ENCODE data around the gene IL13RA1.
"Not testable (repeated sequence)": the region's sequence is repeated elsewhere in the genome, so short reads cannot be mapped to it uniquely, and the experiment has no call there.

IL13RA1 gene

DNA sequence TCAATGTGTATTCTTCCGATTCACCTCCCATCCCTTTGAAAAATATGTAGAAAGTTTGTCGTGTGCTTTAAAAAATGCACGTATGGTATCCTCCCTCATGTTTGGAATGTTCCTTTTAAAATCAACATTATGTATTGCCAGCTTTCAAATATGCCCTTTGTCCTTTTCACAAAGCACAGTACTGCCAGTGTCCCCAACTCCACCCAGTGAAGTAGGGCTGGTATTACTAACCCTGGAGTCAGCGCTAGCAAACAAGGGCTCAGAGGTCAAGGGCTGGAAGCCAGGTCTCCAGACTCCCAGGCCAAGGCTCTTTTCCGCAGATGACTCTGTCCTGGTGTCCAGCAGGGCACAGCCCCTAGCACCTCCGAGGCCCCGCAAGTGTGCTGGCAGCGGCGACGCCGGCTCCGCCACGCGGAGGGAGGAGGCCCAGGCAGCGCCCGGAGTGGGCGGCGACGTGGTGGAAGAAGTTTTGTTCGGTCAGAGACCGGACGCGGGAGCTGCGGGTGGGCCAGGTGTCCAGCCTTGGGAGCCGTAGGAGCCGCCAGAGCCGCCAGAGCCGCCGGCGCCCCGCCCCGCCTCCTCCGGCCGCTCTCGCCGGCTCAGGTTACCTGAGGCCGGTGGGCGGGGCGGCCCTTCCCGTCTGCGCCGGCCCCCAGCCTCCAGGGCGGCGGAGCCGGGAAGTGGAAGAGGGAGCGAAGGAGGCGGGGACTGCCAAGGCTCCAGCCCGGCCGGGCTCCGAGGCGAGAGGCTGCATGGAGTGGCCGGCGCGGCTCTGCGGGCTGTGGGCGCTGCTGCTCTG is at the start of gene IL13RA1:
Gene IL13RA1, plus strand, starts transcription at position 720 of the 799 bp plus-strand sequence. Its CDS starts 33 bp downstream, at position 753.
- peak; percentile 3 to 23 for DNase-seq (ENCODE audit: low read depth in 2 of 2)

DNA sequence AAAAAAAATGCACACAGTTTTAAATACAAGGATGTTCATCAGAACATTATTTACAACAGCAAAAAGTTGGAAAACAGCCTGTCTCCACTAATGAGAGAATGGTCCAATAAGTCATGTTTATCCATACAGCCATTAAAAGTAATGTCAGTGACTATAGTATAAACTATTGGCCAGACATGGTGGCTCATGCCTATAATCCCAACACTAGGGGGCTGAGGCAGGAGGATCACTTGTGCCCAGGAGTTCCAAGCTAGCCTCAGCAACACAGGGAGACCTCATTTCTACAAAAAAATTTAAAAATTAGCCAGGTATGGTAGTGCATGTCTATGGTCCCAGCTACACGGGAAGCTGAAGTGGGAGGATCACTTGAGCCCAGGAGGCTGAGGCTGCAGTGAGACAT is 48.1 kb upstream of the IL13RA1 start:
- no peak for DNase-seq (ENCODE audit: low read depth in 2 of 2)

DNA sequence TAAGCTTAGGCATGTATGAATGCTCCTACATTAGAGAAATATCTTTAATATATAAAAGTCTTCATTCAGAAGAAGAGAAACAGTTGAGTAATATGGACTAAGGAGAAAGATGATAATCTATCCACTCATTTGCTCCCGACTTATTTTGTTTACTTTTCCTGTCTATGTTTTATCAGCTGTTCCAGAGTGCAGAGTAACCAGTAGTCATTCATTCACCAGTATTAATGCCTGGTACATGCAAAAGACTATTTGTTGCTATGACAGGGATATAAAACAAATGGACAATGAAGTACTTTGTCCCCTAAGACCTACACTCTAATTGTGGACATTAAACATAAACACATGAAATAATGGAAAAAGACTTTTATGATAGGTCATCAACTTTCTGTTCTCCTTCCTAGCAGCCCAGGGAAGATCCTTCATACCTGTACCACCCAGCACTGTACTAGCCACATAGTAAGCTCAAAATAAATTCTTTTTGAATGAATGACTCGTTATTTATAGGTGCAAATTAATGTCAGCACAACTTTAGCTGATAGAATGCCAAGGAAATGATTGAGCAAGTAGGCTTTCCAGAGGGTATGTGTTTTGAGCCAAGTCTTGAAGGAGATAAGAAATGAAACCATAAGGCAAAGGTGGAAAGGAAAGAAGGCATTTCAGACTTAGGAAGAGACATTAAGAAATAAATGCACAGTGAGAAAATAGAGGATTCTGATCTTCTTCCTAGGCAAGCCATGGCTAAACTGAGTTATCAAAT is 45.0 kb upstream of the IL13RA1 start:
- no peak for DNase-seq (ENCODE audit: low read depth in 2 of 2)

DNA sequence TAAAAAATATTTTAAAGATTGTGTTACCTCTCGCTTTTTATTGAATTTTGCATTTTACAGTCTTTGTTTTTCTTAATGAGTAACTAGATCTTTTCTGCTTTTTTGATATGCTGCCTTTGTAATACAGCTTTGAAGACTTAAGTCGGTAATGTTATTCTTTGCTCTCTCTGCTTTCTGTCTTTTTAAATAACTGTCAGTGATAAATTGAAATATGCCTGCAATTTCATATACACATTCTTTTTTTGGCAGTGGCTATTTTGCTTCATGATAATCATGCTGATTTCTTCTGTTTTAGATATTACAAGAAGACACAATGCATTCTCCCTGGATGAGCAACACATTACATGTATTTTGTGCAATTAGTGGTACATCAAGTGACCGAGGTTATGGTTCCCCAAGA is 42.0 kb upstream of the IL13RA1 start:
- no peak for DNase-seq (ENCODE audit: low read depth in 2 of 2)

DNA sequence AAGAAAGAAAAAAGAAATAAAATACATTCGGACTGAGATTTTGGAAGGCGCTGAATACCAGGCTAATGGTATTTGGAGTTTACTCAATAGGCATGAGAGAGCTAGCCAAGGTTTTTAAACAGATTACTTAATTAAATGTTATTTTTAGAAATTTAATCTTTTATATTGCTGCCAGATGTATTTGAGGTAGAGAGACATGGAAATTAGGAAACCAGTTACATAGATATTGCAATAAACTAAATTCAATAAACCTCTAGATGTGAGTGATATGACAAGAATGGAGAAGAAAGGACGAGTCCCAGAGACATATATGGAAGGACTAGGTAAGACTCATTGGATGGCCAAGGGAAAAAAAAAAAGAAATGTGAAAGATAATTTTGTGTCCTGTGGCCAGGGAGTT is 38.5 kb upstream of the IL13RA1 start:
- DNase-seq (ENCODE audit: low read depth in 2 of 2), result no peak

DNA sequence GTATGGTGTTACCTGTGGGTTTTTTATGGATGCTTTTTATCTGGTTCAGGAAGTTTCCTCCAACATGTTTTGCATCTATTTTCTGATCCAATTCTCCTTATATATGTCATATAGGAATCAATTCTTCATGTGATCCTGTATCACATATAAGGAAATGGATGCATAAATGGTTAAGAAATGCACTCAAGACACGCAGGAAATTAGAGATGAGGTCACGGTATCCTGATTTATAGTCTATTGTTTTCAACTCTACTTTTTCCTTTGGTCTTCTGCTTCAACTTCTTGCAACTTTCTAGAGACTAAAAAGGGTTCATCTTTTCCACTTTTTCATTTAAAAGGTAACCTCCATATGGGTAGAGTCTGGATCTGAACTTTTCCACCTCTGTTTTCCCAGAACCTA is 33.6 kb upstream of the IL13RA1 start:
- no peak for DNase-seq (ENCODE audit: low read depth in 2 of 2)

DNA sequence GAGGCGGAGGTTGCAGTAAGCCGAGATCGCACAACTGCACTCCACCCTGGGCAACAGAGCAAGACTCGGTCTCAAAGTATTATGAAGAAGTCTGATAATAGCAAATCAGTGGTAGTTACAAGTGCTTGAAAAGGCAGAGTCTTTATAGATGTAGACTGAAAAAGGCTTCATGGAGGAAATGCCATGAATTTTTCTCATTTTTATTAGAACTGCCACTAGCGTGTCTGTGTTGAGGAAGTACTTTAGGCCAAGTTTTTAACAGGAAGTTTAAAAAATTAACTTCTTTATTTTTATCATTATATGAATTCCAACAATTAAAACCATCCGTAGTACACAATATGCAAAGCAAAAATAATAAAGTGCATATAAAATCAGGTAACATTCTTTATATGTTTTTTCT is 32.8 kb upstream of the IL13RA1 start:
- no peak for DNase-seq (ENCODE audit: low read depth in 2 of 2)

DNA sequence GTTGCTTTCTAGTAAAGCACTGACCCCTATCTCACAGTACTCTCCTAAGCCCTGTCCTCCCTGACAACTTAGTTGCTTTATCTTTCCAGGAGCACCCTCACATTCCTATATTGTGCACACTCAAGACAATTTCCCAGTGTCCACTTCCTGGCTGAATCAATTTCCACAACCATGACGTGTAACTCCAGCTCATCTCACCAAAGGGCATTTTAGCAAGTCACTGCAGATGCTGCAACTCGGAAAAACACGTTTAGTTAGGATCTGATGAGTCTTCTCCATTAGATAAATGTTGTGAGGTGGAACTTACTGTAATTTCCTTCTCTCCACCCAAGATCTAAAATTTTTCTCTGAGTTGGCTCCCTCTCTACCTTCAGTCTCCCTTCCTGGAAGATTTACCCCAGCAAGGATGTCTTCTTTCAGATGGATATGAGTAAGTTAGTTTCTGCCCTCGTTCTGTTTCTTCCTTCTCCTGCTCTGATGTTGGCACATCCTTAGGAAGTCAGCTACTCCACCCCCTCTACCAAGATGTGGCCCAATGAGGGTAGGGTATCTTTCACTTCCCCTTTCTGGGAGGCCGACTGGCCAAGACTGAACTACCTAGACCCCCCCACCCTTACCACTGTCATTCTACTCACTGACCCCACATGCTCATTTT is 28.8 kb upstream of the IL13RA1 start:
- DNase-seq (ENCODE audit: low read depth in 2 of 2), result no peak

DNA sequence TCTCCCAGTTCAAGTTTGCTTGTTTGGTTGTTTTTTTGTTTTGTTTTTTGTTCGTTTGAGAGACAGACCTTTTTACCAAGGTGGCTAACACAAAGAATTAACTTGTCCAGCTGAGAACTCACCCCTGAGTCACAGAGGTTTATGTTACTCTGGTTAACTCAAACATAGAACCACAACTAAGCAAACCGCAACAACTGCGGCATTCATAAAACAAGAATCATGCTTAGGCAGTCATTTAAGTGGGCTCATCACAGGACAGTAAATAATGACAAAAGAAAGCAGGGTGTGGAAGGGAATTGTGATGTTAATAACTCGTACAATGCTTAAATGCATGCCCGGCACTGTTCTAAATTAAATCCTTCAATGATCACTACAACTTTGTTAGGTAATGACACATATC is 24.7 kb upstream of the IL13RA1 start:
- no peak for DNase-seq (ENCODE audit: low read depth in 2 of 2)

DNA sequence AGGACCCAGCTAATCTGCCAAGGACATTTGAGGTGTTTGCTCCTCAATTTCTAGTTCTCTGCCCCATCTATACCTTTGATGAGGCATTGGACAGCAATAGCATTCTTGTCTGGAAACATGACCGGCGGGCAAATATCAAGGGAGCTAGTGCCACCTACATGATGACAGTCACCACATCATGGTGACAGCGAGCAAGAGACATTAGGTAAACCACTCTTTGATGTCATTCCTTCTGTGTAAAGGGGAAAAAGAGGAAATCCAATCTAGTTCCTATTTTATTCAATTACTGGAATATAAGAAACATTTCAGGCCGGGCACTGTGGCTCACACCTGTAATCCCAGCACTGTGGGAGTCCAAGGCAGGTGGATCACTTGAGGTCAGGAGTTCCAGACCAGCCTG is 20.7 kb upstream of the IL13RA1 start:
- no peak for DNase-seq (ENCODE audit: low read depth in 2 of 2)

DNA sequence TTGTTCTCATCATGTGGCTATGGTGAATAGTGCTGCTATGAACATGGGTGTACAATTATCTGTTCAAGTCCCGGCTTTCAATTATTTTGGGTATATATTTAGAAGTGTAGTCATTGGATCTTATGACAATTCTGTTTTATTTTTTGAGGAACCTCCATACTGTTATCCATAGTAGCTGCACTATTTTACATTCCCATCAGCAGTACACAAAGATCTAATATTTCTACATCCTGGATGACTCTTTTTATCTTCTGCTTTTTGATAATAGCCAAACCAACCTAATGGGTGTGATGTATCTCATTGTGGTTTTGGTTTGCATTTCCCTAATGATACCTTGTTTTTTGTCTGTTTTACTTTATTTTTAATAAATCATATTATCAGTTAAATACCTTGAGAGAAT is 12.9 kb upstream of the IL13RA1 start:
- DNase-seq (ENCODE audit: low read depth in 2 of 2), result no peak

DNA sequence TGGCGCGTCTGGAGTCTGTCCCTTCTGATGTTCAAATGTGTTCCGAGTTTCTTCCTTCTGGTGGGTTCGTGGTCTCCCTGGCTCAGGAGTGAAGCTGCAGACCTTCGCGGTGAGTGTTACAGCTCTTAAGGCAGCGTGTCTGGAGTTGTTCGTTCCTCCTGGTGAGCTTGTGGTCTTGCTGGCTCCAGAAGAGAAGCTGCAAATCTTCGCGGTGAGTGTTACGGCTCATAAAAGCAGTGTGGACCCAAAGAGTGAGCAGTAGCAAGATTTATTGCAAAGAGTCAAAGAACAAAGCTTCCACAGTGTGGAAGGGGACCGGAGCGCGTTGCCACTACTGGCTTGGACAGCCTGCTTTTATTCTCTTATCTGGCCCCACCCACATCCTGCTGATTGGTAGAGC is 11.5 kb upstream of the IL13RA1 start:
- not testable (repeated sequence) for DNase-seq (ENCODE audit: low read depth in 2 of 2)

DNA sequence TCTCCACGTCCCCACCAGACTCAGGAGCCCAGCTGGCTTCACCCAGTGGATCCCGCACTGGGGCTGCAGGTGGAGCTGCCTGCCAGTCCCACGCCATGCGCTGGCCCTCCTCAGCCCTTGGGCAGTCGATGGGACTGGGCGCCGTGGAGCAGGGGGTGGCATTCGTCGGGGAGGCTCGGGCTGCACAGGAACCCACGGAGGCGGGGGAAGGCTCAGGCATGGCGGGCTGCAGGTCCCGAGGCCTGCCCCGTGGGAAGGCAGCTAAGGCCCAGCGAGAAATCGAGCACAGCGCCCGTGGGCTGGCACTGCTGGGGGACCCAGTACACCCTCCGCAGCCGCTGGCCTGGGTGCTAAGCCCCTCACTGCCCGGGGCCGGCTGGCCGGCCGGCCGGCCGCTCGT is 10.6 kb upstream of the IL13RA1 start:
- not testable (repeated sequence) for DNase-seq (ENCODE audit: low read depth in 2 of 2)

DNA sequence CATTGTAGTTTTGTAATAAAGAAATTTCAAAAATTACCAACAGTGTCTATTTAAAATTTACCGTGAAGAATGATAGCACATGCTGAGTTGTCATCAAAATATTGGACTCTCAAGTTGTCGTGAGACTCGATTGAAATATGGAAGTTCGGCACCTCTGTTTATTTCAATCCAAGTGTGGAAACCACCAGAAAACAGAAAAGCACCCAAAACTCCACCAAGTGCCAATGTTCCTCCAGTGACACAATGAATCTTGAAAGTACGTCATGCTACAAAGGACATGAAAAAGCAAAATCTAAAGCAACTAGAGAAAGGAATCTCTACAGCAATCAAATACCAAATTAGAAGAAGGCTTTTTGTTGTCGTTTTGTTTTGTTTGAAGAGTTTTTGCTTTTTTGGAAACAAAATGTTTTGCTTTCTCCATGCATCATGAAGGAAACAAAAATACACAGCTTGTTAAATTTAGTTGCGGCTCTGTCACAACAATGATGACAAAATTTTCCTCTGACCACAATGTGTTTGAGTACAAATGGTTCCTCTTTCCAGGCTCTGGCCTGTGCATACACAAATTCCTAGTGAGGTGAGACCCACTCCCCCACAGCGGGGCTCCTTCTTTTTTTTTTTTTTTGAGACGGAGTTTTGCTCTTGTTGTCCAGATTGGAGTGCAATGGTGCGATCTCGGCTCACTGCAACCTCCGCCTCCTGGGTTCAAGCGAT is 9.6 kb upstream of the IL13RA1 start:
- no peak for DNase-seq (ENCODE audit: low read depth in 2 of 2)

DNA sequence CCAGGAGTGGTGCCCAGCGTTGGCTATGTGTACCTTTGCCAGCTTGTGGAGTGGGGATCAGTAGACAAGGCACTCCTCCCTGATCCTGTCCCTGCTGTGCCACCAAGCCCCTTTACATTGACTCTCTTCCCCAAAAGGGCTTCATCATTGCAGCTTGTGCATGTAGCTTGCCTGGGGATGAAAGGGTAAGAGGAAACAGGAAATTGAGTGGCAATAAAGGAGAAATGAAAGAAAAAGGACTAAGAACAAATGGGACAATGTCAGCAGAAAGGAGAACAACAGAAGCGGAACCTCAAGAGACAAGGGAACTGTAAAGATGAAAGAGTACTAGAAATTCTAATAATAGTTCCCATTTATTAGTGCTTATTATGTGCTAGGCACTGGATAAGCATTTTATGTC is 8.7 kb upstream of the IL13RA1 start:
- DNase-seq (ENCODE audit: low read depth in 2 of 2), result no peak

DNA sequence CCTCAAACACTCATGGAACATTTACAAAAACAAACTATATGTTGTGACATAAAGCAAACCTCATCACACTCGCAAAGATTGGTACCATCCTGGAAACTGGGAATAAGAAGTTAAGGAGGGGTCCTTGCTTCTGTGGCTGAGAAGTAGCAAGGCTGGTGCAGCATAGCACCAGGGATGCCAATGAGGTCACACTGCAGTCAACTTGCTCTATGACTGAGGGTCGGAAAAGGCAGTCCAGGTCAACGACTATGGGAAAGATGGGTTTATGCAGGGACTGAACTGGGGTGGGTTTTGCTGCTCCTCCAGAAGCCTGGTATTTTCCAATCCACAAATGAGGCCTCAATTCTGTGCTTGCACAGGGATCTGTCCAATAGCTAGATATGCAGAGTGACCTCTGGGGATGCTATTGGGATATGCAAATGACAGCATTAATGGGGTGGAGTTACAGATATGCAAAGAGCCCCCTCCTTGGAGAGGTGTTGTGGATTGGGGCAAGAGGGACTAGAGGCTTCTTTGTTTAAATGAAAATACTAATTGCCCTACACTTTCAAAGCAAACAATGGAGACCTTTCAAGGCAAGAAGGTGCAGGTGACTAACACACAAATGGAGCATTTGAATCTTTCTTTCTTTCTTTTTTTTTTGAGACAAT is 7.2 kb upstream of the IL13RA1 start:
- no peak for DNase-seq (ENCODE audit: low read depth in 2 of 2)

DNA sequence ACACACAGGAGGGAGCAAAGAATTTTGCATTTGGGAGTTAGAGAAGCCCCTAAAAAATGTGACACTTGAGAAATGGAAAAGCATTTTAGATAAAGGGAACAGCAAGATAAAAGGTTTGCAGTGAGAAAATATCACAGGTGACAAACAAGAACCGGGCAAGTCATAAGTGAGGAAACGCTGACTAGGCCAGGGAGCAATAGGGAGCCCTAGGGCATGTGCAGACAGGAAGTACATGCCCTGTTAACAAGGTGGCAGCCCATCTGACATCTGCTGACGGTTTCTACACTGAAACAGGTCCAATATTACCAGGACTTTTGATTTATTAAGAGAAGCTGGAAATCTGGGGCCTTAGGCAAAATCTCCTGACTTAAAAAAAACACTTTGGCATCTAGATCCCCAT is 4.0 kb upstream of the IL13RA1 start:
- DNase-seq (ENCODE audit: low read depth in 2 of 2), result no peak

DNA sequence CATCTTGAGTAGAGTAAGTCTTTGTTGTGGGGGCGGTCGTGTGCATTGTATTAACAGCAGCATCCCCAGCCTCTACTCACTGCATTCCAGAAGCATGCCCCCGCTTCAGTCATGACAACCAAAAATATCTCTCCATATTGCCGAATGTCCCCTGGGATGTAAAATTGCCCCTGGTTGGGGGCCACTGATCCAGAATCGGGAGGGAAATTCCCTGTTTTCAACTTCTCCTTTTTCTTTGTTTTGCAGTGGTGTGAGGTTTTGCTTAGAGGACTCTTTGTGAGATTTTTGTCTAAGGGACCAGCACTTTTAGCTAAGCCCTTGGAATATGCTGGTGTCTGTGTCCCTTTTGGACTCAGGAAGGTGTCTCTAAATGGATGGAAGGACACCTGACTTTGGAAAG is 3.0 kb upstream of the IL13RA1 start:
- no peak for DNase-seq (ENCODE audit: low read depth in 2 of 2)

DNA sequence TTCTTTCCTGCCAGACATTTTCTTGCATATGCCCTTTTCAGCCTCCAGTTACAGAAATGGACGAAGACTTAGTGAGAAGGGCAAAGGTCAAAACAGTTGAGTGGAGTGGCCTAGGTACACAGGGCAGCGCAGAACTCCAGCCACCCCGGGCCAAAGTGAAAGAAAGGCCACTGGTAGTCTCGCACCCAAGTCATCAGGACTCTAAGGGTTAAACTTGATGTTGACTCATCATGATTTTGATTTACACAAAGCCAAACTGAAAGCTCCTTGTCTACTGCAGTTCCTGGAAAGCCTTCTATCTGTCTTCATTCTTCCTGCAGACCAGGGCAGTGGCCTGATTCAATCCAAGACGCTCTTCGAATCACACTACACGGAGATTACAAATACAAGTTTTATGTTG is 2.6 kb upstream of the IL13RA1 start:
- DNase-seq (ENCODE audit: low read depth in 2 of 2), result no peak

DNA sequence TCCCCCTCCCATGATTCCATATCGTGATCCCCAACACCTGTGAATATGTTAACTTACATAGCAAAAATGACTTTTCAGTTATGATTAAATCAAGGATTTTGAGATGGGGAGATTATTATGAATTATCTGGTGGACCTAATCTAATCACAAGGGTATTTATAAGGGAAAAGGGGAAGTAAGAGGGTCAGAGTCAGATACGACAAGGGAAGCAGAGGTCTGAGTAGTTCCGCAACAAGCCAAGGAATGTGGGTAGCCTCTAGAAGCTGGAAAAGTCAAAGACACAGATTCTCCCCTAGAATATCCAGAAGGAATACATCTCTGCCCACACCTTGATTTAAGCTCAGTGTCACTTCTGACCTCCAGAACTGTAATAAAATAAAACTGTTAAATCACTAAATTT is 1.0 kb upstream of the IL13RA1 start:
- no peak for DNase-seq (ENCODE audit: low read depth in 2 of 2)

DNA sequence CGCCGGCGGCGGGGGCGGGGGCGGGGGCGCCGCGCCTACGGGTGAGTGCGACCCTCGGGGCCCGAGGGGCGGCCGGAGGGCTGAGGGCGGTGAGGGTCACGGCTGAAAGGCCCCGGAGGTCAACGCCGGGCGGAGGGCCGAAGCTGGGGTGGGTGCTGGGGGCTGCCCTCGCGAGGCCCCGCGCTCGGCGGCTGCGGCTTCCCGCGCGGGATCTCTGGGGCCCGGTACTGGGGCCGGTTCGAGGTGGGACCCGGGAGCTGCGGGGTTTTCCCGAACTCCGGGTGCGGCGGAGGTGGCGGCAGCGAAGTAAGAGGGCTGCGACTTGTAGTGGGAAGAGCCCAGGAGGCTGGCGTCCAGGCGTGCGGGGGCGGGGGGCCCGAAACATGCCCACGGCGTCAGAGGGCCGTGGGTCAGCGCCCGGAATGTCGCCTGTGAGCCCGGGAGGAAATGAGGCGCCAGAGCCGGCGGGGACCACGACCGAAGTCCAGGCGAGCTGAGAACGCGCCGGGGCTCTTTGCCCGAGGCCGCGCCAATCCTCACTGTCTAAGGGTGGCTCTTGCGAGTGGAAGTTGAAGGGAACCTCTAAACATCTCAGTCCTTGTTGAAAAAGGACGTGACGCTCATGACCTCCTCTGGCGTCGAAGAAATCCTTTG is 407 bp downstream of the IL13RA1 start:
- DNase-seq (ENCODE audit: low read depth in 2 of 2), result no peak
